Kidney (tissue), 14 donors: ENCODE data around the gene SORCS2. TPM values are rescaled to one million over a fixed set of nuclear protein-coding genes. Genes with fewer than 3 reads are reported as not detected.

Experiments
- DNase-seq, 5 donors: peaks; one replicate each; pipeline ENCODE4 v3.0.0-alpha.2; 2013 to 2020
- FAIRE-seq: peaks from 2 replicates; lab custom pipeline; 2012; peaks lifted over from hg19 to GRCh38; lab: Jason Lieb, UNC
- H3K27ac ChIP-seq, 2 donors: one replicate each; pipeline ENCODE4 v1.7.0; 2013; ENCODE audit warnings: low read depth in 2 of 2, low read length in 2 of 2, inconsistent platforms in 1 of 2
- H3K27me3 ChIP-seq: one replicate; pipeline ENCODE4 v1.7.1; 2013; ENCODE audit warnings: low read length, inconsistent platforms; ENCODE audit not compliant: control insufficient read depth, insufficient read depth
- H3K36me3 ChIP-seq, 3 donors: one replicate each; pipeline versions ENCODE4 v1.7.0 to v1.7.1; 2013; ENCODE audit warnings: low read length in 3 of 3, control low read depth in 1 of 3, inconsistent platforms in 1 of 3; ENCODE audit not compliant: insufficient read depth in 3 of 3, control insufficient read depth in 2 of 3
- H3K4me1 ChIP-seq, 3 donors: one replicate each; pipeline versions ENCODE4 v1.7.0 to v1.7.1; 2013; ENCODE audit warnings: low read length in 3 of 3, inconsistent platforms in 1 of 3, low read depth in 1 of 3; ENCODE audit not compliant: control insufficient read depth in 2 of 3, insufficient read depth in 2 of 3
- H3K4me3 ChIP-seq, 3 donors: one replicate each; pipeline versions ENCODE4 v1.7.0 to v1.8.1; 2013; ENCODE audit warnings: low read length in 3 of 3, control low read depth in 1 of 3, inconsistent platforms in 1 of 3
- H3K9ac ChIP-seq, 3 donors: one replicate each; pipeline versions ENCODE4 v1.7.0 to v1.7.1; 2013; ENCODE audit warnings: low read length in 3 of 3, control low read depth in 1 of 3, inconsistent platforms in 1 of 3
- H3K9me3 ChIP-seq, 3 donors: one replicate each; pipeline versions ENCODE4 v1.7.0 to v1.7.1; 2013; ENCODE audit warnings: low read length in 3 of 3, control low read depth in 1 of 3, inconsistent platforms in 1 of 3; ENCODE audit not compliant: control insufficient read depth in 2 of 3, insufficient read depth in 1 of 3
- intact Hi-C: fragments of 100-400 bp; cut with DNase I; formaldehyde crosslinking; loops from one replicate; pipeline ENCODE4 v1.11.1; 2022
- polyA plus RNA-seq: library from polyadenylated mRNA; stranded (reverse); fragments of 350-450 nt; fragmentation: Illumina TruSeq; extraction: RNeasy Lipid Tissue Mini Kit (QIAGEN cat#74804); gene quantifications from one replicate; pipeline ENCODE4 v1.2.3, GENCODE V29; 2014; ENCODE audit warnings: low read depth, low replicate concordance; ENCODE audit not compliant: insufficient read depth
- total RNA-seq: library from RNA; stranded (reverse); fragmentation: NEBNext Ultra II Directional; extraction: Animal tissue kit (Norgen Biotek cat#: 25700); gene quantifications from one replicate; pipeline ENCODE4 v1.2.1, GENCODE V29; 2021
- TF ChIP-seq, protein P1 (sequence below): IDR thresholded peaks from 3 replicates; pipeline ENCODE4 v1.5.1; 2012; ENCODE audit warnings: mild to moderate bottlenecking, moderate library complexity, borderline replicate concordance; ENCODE audit not compliant: insufficient read depth; ENCODE audit errors: extremely low read depth
- donor health status: control.
- donor health status: control.
- donor health status: control.
- donor health status: control.
- donor health status: control.
- donor health status: DM: yes; HTN: yes; CAD: no.
- donor health status: Normal renal cell carcinoma (clear cell type).

The SORCS2 gene
- total and polyA plus RNA-seq, 2 donors from 2014 or later: 6.1 to 9.1 TPM

DNA sequence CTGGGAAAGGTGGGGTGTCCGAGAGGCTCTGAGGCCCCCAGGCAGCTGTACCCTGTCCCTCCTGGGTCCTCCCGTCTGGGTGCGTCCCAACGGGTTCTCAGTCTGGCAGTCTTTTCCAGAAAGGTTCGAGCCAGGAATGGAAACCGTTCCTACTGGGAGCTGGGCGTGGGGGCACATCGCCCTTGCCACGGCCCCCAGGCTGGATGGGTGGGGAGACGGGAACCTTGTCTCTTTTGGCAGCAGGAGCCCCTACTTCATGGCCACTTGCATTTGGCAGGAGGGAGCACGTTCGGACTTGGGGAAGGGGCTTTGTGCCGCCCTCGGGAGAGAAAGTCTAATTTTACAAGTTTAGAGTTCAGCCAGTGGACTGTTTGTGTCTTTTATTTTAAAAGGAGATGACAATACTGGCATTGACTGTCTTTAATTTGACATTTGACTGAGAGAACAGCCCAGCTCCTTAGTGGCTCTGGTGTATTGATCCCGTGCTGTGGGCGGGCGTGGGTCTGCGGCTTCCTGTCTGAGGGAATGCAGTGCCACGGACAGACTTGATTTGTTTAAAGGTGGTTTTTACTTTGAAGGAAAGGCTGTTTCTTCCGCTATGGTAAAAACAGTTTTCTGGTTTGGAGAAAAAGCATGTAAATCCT, 95.1 kb downstream of the SORCS2 start:
- Histone ChIP-seq H3K36me3 (no peaks in the 10 kb centered on the region), H3K27ac (no peak overlapping the region), H3K4me1 (peaks cover 0 to 21% (median 0%) of the 10 kb centered on the region in 3 donors), H3K27me3 (no peaks in the 10 kb centered on the region), H3K4me3 (no peak overlapping the region), H3K9ac (no peak overlapping the region), H3K9me3 (no peaks in the 10 kb centered on the region)
- no peak for DNase-seq
- FAIRE-seq: no peak
- TF ChIP-seq, protein P1, sequence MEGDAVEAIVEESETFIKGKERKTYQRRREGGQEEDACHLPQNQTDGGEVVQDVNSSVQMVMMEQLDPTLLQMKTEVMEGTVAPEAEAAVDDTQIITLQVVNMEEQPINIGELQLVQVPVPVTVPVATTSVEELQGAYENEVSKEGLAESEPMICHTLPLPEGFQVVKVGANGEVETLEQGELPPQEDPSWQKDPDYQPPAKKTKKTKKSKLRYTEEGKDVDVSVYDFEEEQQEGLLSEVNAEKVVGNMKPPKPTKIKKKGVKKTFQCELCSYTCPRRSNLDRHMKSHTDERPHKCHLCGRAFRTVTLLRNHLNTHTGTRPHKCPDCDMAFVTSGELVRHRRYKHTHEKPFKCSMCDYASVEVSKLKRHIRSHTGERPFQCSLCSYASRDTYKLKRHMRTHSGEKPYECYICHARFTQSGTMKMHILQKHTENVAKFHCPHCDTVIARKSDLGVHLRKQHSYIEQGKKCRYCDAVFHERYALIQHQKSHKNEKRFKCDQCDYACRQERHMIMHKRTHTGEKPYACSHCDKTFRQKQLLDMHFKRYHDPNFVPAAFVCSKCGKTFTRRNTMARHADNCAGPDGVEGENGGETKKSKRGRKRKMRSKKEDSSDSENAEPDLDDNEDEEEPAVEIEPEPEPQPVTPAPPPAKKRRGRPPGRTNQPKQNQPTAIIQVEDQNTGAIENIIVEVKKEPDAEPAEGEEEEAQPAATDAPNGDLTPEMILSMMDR: no peak
- intact Hi-C loops: no loop called here

GRCh38 chr4:7287918-7288280, 95.6 kb downstream of the SORCS2 start:
- TF ChIP-seq, protein P1: no peak
- no peak for DNase-seq
- Histone ChIP-seq H3K36me3 (no peaks in the 10 kb centered on the region), H3K4me1 (peaks cover 0 to 21% (median 0%) of the 10 kb centered on the region in 3 donors), H3K9me3 (no peaks in the 10 kb centered on the region), H3K27ac (no peak overlapping the region), H3K4me3 (no peak overlapping the region), H3K9ac (no peak overlapping the region), H3K27me3 (no peaks in the 10 kb centered on the region)
- FAIRE-seq: no peak
- intact Hi-C loops: no loop called here

DNA sequence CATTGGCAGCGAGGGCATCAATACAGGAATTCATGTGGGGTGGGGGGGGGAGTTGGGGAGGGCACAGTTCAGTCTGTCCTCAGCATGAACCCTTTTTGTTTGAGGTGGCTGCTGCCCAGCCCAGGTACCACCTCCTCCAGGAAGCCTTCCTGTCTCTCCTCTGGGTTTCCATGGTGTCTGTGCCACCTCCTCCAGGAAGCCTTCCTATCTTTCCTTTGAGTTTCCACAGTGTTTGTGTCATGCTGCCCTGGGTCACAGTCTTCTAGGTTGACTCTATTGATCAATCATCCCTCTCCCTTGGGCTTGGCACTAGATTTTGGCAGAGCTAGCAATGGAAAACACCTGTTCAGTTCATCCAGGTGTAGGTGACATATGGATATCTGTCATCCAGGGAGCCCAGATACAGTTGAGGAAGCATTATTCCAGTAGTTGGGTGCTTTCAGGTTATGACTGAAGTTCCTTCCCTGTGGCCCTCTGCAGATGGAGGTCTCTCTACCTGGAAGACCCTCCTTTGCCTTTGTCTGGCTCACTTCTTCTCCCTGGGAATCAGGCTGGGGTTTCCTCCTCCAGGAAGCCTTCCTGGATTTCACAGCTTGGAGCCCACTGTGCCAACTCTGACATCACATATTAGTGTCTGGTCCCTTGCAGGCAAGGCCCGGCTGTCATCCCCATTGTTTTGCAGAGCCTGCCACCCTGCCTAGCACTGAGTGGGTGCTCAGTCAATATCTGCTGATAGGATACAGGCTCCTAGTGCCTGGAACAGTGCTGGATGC, 96.6 kb downstream of the SORCS2 start:
- Histone ChIP-seq H3K4me3 (no peak overlapping the region), H3K36me3 (no peaks in the 10 kb centered on the region), H3K9me3 (no peaks in the 10 kb centered on the region), H3K9ac (no peak overlapping the region), H3K27ac (no peak overlapping the region), H3K4me1 (peaks cover 0 to 21% (median 0%) of the 10 kb centered on the region in 3 donors), H3K27me3 (no peaks in the 10 kb centered on the region)
- no peak for FAIRE-seq
- TF ChIP-seq, protein P1: no peak
- DNase-seq: no peak
- intact Hi-C loops: no loop called here
